Measurements from ENCODE around the gene ZNF473.

GRCh38 chr19:49986354-49986753 is 39.5 kb upstream of the ZNF473 start:
- TF ChIP-seq, protein P1, sequence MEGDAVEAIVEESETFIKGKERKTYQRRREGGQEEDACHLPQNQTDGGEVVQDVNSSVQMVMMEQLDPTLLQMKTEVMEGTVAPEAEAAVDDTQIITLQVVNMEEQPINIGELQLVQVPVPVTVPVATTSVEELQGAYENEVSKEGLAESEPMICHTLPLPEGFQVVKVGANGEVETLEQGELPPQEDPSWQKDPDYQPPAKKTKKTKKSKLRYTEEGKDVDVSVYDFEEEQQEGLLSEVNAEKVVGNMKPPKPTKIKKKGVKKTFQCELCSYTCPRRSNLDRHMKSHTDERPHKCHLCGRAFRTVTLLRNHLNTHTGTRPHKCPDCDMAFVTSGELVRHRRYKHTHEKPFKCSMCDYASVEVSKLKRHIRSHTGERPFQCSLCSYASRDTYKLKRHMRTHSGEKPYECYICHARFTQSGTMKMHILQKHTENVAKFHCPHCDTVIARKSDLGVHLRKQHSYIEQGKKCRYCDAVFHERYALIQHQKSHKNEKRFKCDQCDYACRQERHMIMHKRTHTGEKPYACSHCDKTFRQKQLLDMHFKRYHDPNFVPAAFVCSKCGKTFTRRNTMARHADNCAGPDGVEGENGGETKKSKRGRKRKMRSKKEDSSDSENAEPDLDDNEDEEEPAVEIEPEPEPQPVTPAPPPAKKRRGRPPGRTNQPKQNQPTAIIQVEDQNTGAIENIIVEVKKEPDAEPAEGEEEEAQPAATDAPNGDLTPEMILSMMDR (IDR thresholded peaks at IDR 0.05; ENCODE audit: low read depth, low read length): no peak
- no peak for TF ChIP-seq EZH2phosphoT487 (IDR thresholded peaks at IDR 0.05; ENCODE audit: low read depth)

All from OCI-LY3 (cell line).